H1 (cell line): ENCODE results near the gene RRAGC. TPM values are rescaled to one million over a fixed set of nuclear protein-coding genes. Genes with fewer than 3 reads are reported as not detected.

Source experiments
- CTCF ChIA-PET: fragments of 300-600 bp; sonication (Branson Sonifier 250); formaldehyde crosslinking; loops from one replicate; lab custom pipeline; 2021; ENCODE audit not compliant: partially characterized antibody; lab: Charles Lee
- POLR2A ChIA-PET: fragments of 300-600 bp; sonication (Branson Sonifier 250); formaldehyde crosslinking; loops from one replicate; lab custom pipeline; 2021; ENCODE audit warnings: inconsistent platforms; ENCODE audit not compliant: partially characterized antibody; lab: Charles Lee
- DNase-seq, 2 experiments: peaks; one replicate each; pipeline versions ENCODE4 v3.0.0 to v3.0.0-alpha.2; 2010 to 2022; ENCODE audit warnings: low spot score in 2 of 2, low read depth in 1 of 2, mixed read lengths in 1 of 2
- FAIRE-seq: peaks from 2 replicates; lab custom pipeline; 2011; peaks lifted over from hg19 to GRCh38; lab: Jason Lieb, UNC
- H2AFZ ChIP-seq: 2 replicates; pipeline ENCODE4 v1.8.1; 2012; ENCODE audit warnings: low read length, inconsistent platforms
- H2AK5ac ChIP-seq: 2 replicates; pipeline ENCODE4 v1.6.1; 2013; ENCODE audit warnings: low read depth, low read length
- H2BK120ac ChIP-seq: replicated peaks from 2 replicates; pipeline ENCODE3; 2013; ENCODE audit warnings: low read depth, low read length, inconsistent platforms
- H2BK12ac ChIP-seq: 2 replicates; pipeline ENCODE4 v1.6.1; 2013; ENCODE audit warnings: low read depth, low read length
- H2BK15ac ChIP-seq: 2 replicates; pipeline ENCODE4 v1.6.1; 2013; ENCODE audit warnings: low read length
- H2BK20ac ChIP-seq: 2 replicates; pipeline ENCODE4 v1.6.1; 2013; ENCODE audit warnings: low read length
- H2BK5ac ChIP-seq: 2 replicates; pipeline ENCODE4 v1.6.1; 2013; ENCODE audit warnings: low read depth, low read length
- H3K14ac ChIP-seq: 2 replicates; pipeline ENCODE4 v1.6.1; 2013; ENCODE audit warnings: inconsistent platforms; ENCODE audit not compliant: insufficient read length
- H3K18ac ChIP-seq: 2 replicates; pipeline ENCODE4 v1.6.1; 2013; ENCODE audit warnings: low read length; ENCODE audit errors: extremely low read depth
- H3K23ac ChIP-seq: 2 replicates; pipeline ENCODE4 v1.6.1; 2013; ENCODE audit warnings: inconsistent platforms; ENCODE audit not compliant: insufficient read length
- H3K23me2 ChIP-seq: 2 replicates; pipeline ENCODE4 v1.6.1; 2013; ENCODE audit warnings: low read depth, low read length
- H3K27ac ChIP-seq: 2 replicates; pipeline ENCODE4 v1.6.1; 2011; ENCODE audit warnings: low read depth, low read length, inconsistent platforms
- H3K27me3 ChIP-seq, 4 experiments: replicated peaks in 1 of 4; 1 replicate in 1 of 4; 2 replicates in 3 of 4; pipeline versions ENCODE4 v1.6.1 to v1.8.1; 2011 to 2013; ENCODE audit warnings: low read length in 3 of 4, mild to moderate bottlenecking in 3 of 4, inconsistent platforms in 2 of 4, mixed read lengths in 2 of 4, moderate library complexity in 1 of 4; ENCODE audit not compliant: control insufficient read depth in 3 of 4, insufficient read depth in 3 of 4; ENCODE audit errors: extremely low read depth in 1 of 4
- H3K36me3 ChIP-seq, 4 experiments: 2 replicates each; pipeline versions ENCODE4 v1.6.1 to v1.8.1; 2011 to 2013; ENCODE audit warnings: mild to moderate bottlenecking in 4 of 4, low read length in 3 of 4, moderate library complexity in 2 of 4, control low read depth in 1 of 4, inconsistent platforms in 1 of 4; ENCODE audit not compliant: insufficient read depth in 4 of 4, control insufficient read depth in 2 of 4
- H3K4ac ChIP-seq: replicated peaks from 2 replicates; pipeline ENCODE3; 2013; ENCODE audit warnings: low read length, low read depth, mixed read lengths, inconsistent platforms; ENCODE audit not compliant: insufficient read length
- H3K4me1 ChIP-seq, 4 experiments: replicated peaks in 1 of 4; 1 replicate in 1 of 4; 2 replicates in 3 of 4; pipeline versions ENCODE4 v1.6.1 to v1.8.1; 2011 to 2013; ENCODE audit warnings: low read length in 3 of 4, inconsistent platforms in 2 of 4, mixed read lengths in 1 of 4; ENCODE audit not compliant: insufficient read depth in 4 of 4, control insufficient read depth in 3 of 4
- H3K4me2 ChIP-seq, 2 experiments: 2 replicates each; pipeline versions ENCODE4 v1.6.1 to v1.8.1; 2011 to 2013; ENCODE audit warnings: low read depth in 2 of 2, low read length in 2 of 2, control low read depth in 1 of 2, inconsistent platforms in 1 of 2, mild to moderate bottlenecking in 1 of 2; ENCODE audit not compliant: insufficient read depth in 1 of 2
- H3K4me3 ChIP-seq, 4 experiments: fragments of 200-600, 300-600 bp in 1 of 4; sonication (generic), shearing (Covaris generic), sonication (Bioruptor Twin) in 1 of 4; 2 replicates each; pipeline versions ENCODE4 v1.5.1 to v1.8.1; 2011 to 2016; ENCODE audit warnings: low read length in 4 of 4, low read depth in 3 of 4, control low read depth in 2 of 4, inconsistent platforms in 2 of 4, mild to moderate bottlenecking in 2 of 4, mixed read lengths in 1 of 4, moderate library complexity in 1 of 4; ENCODE audit not compliant: insufficient read depth in 2 of 4; ENCODE audit errors: extremely low read depth in 1 of 4
- H3K56ac ChIP-seq: replicated peaks from 2 replicates; pipeline ENCODE3; 2013; ENCODE audit warnings: low read depth, mild to moderate bottlenecking, mixed read lengths, low read length, inconsistent platforms; ENCODE audit not compliant: insufficient read length
- H3K79me1 ChIP-seq: 2 replicates; pipeline ENCODE4 v1.6.1; 2013; ENCODE audit warnings: low read depth, low read length, control low read depth
- H3K79me2 ChIP-seq, 2 experiments: 2 replicates each; pipeline versions ENCODE4 v1.6.1 to v1.8.1; 2012 to 2013; ENCODE audit warnings: low read length in 2 of 2, mild to moderate bottlenecking in 2 of 2, inconsistent platforms in 1 of 2; ENCODE audit not compliant: insufficient read depth in 2 of 2, control insufficient read depth in 1 of 2
- H3K9ac ChIP-seq, 4 experiments: replicated peaks in 1 of 4; 1 replicate in 1 of 4; 2 replicates in 3 of 4; pipeline versions ENCODE4 v1.6.1 to v1.8.1; 2011 to 2013; ENCODE audit warnings: low read depth in 3 of 4, low read length in 3 of 4, control low read depth in 2 of 4, mild to moderate bottlenecking in 2 of 4, moderate library complexity in 2 of 4, inconsistent platforms in 1 of 4; ENCODE audit errors: extremely low read depth in 1 of 4
- H3K9me3 ChIP-seq, 2 experiments: 2 replicates each; pipeline versions ENCODE4 v1.6.1 to v1.8.1; 2012 to 2013; ENCODE audit warnings: mild to moderate bottlenecking in 2 of 2, moderate library complexity in 2 of 2, control low read depth in 1 of 2, inconsistent platforms in 1 of 2, low read depth in 1 of 2, low read length in 1 of 2, mixed read lengths in 1 of 2; ENCODE audit not compliant: insufficient read depth in 2 of 2
- H4K20me1 ChIP-seq, 2 experiments: replicated peaks in 1 of 2; 2 replicates each; pipeline versions ENCODE3 to v1.8.1; 2011 to 2013; ENCODE audit warnings: inconsistent platforms in 2 of 2, low read length in 2 of 2, mild to moderate bottlenecking in 1 of 2; ENCODE audit not compliant: insufficient read depth in 2 of 2, control insufficient read depth in 1 of 2
- H4K5ac ChIP-seq: 2 replicates; pipeline ENCODE4 v1.6.1; 2013; ENCODE audit warnings: low read length, low read depth, mixed read lengths, inconsistent platforms; ENCODE audit not compliant: insufficient read length
- H4K8ac ChIP-seq: 2 replicates; pipeline ENCODE4 v1.8.0; 2013; ENCODE audit warnings: mild to moderate bottlenecking, moderate library complexity, low read length, inconsistent platforms; ENCODE audit not compliant: insufficient read depth; ENCODE audit errors: extremely low read depth
- H4K91ac ChIP-seq: replicated peaks from 2 replicates; pipeline ENCODE3; 2013; ENCODE audit warnings: low read length, mixed read lengths, inconsistent platforms; ENCODE audit not compliant: insufficient read length
- ATF3 ChIP-seq: IDR thresholded peaks from 2 replicates; pipeline ENCODE4 v1.6.1; 2011; ENCODE audit warnings: low read depth, mild to moderate bottlenecking, low read length; ENCODE audit not compliant: insufficient read depth
- BACH1 ChIP-seq: IDR thresholded peaks from 2 replicates; pipeline ENCODE4 v1.6.1; 2012; ENCODE audit warnings: low read length, improper control_type of control experiment
- BCL11A ChIP-seq, 2 experiments: IDR thresholded peaks; one replicate each; pipeline ENCODE4 v1.6.1; 2011; ENCODE audit warnings: low read depth in 2 of 2, low read length in 2 of 2, mild to moderate bottlenecking in 2 of 2
- BRCA1 ChIP-seq: IDR thresholded peaks from 2 replicates; pipeline ENCODE4 v1.6.1; 2012; ENCODE audit warnings: low read depth, low read length, improper control_type of control experiment
- EP300 ChIP-seq, 2 experiments: IDR thresholded peaks; 1 replicate in 1 of 2; 2 replicates in 1 of 2; pipeline ENCODE4 v1.6.1; 2011 to 2012; ENCODE audit warnings: low read depth in 2 of 2, low read length in 2 of 2, mild to moderate bottlenecking in 2 of 2, borderline replicate concordance in 1 of 2, inconsistent platforms in 1 of 2, moderate library complexity in 1 of 2
- JUND ChIP-seq: IDR thresholded peaks from 2 replicates; pipeline ENCODE4 v1.6.1; 2011; ENCODE audit warnings: mild to moderate bottlenecking, improper control_type of control experiment, low read length
- POU5F1 ChIP-seq: IDR thresholded peaks from 2 replicates; pipeline ENCODE4 v1.6.1; 2011; ENCODE audit warnings: low read depth, mild to moderate bottlenecking, low read length, moderate library complexity
- RAD21 ChIP-seq, 2 experiments: IDR thresholded peaks in 1 of 2; conservative IDR thresholded peaks in 1 of 2; 2 replicates each; pipeline ENCODE4 v1.6.1; 2011; ENCODE audit warnings: low read depth in 2 of 2, low read length in 2 of 2, improper control_type of control experiment in 1 of 2, inconsistent platforms in 1 of 2, mild to moderate bottlenecking in 1 of 2, moderate library complexity in 1 of 2
- SIN3A ChIP-seq, 2 experiments: IDR thresholded peaks in 1 of 2; conservative IDR thresholded peaks in 1 of 2; 2 replicates each; pipeline ENCODE4 v1.6.1; 2011 to 2012; ENCODE audit warnings: low read length in 2 of 2, improper control_type of control experiment in 1 of 2, low read depth in 1 of 2, mild to moderate bottlenecking in 1 of 2
- SIX5 ChIP-seq: IDR thresholded peaks from 2 replicates; pipeline ENCODE4 v1.6.1; 2011; ENCODE audit warnings: mild to moderate bottlenecking, low read depth, low read length
- SP1 ChIP-seq: IDR thresholded peaks from 2 replicates; pipeline ENCODE4 v1.6.1; 2011; ENCODE audit warnings: low read depth, low read length
- ZNF274 ChIP-seq: IDR thresholded peaks from 2 replicates; pipeline ENCODE4 v1.7.0; 2012; ENCODE audit warnings: low read length, borderline replicate concordance; ENCODE audit errors: extremely low read depth
- WGBS, 2 experiments: shearing (Covaris generic) in 1 of 2; methylation state at CpG; one replicate each; pipeline versions ENCODE4 v1.1.6 to v1.1.7; 2013 to 2015; ENCODE audit warnings: low lambda C conversion rate in 2 of 2, mixed read lengths in 2 of 2, inconsistent platforms in 1 of 2, low coverage in 1 of 2, missing lambda C conversion rate in 1 of 2; ENCODE audit not compliant: insufficient replicate concordance in 2 of 2, insufficient coverage in 1 of 2, insufficient read length in 1 of 2; ENCODE audit errors: extremely low coverage in 1 of 2, missing lambda C conversion rate in 1 of 2; 5-methylcytosine and 5-hydroxymethylcytosine counted together
- polyA plus RNA-seq, 7 experiments: library from polyadenylated mRNA; depleted of rRNA in 3 of 7; stranded (reverse) in 5 of 7; unstranded in 2 of 7; fragments of >200 nt in 5 of 7; fragments of 200-250 nt in 2 of 7; gene quantifications; 1 replicate in 5 of 7; 2 replicates in 1 of 7; 4 replicates in 1 of 7; pipeline versions ENCODE4 v1.2.1 to v1.2.3, GENCODE V29; 2011 to 2013; ENCODE audit warnings: missing spikeins in 2 of 7, mixed read lengths in 2 of 7
- total RNA-seq: library from RNA; stranded (reverse); fragmentation: NEBNext Ultra II Directional; extraction: Animal tissue kit (Norgen Biotek cat#: 25700); gene quantifications from 2 replicates; pipeline ENCODE4 v1.2.1, GENCODE V29; 2021

Gene RRAGC
- total and polyA plus RNA-seq, 2 of the 8 experiments (the other 6 are each of a cell fraction or from before 2014, with no cell fraction given), result 12.0 to 16.5 TPM

GRCh38 chr1:38789498-38790169 lies 69.9 kb downstream of the RRAGC start:
- H2AK5ac ChIP-seq, result no peak overlapping the region
- no peak overlapping the region for H3K14ac ChIP-seq
- no peak overlapping the region for H2BK5ac ChIP-seq
- WGBS, 2 experiments, result 84% methylated on average over 5 of the region's 5 CpGs; no CpG with 5 or more reads in 1 of the 2 experiments
- peaks cover 0 to 4% of the 10 kb centered on the region in 2 experiments; a peak in 2 of 4 replicates for H3K9me3 ChIP-seq
- no peaks in the 10 kb centered on the region; a peak in 1 of 7 replicates for H3K27me3 ChIP-seq
- H4K91ac ChIP-seq, result no peak overlapping the region
- H3K4me2 ChIP-seq, result no peak overlapping the region
- no peak overlapping the region for H4K8ac ChIP-seq
- no peak overlapping the region for H3K23ac ChIP-seq
- H3K79me2 ChIP-seq, result no peaks in the 10 kb centered on the region
- ChIA-PET POLR2A (interaction anchor here (0.6 to 1.7 kb wide), 2 partner anchors 8 to 32 kb away, joined by 3 to 4 read pairs; no protein-coding TSS in a partner anchor), CTCF (interaction anchor here (0.9 to 1.1 kb wide), 2 partner anchors 10 to 23 kb away, joined by 3 read pairs; no protein-coding TSS in a partner anchor)
- no peak overlapping the region for H3K4me3 ChIP-seq
- no peak overlapping the region for H2BK20ac ChIP-seq
- H3K4me1 ChIP-seq, result peaks cover 0 to 12% (median 3%) of the 10 kb centered on the region in 4 experiments; a peak in 4 of 7 replicates
- no peak for FAIRE-seq
- H4K20me1 ChIP-seq, result no peaks in the 10 kb centered on the region
- H2BK15ac ChIP-seq, result peak overlapping the region; percentile 93; the same call in 1 of the 2 replicates
- peak in 1 of 2 experiments; percentile 33 for DNase-seq
- peak overlapping the region; percentile 19 for H3K4ac ChIP-seq
- H3K27ac ChIP-seq, result no peak overlapping the region
- H3K36me3 ChIP-seq, result no peaks in the 10 kb centered on the region
- no peak overlapping the region; a peak in 1 of 7 replicates for H3K9ac ChIP-seq
- no peak overlapping the region for H4K5ac ChIP-seq
- H2BK12ac ChIP-seq, result no peak overlapping the region
- H2BK120ac ChIP-seq, result no peak overlapping the region
- H3K18ac ChIP-seq, result no peak overlapping the region
- H2AFZ ChIP-seq, result no peak overlapping the region
- no peaks in the 10 kb centered on the region for H3K79me1 ChIP-seq
- H3K56ac ChIP-seq, result no peak overlapping the region
- no peaks in the 10 kb centered on the region for H3K23me2 ChIP-seq
- TF ChIP-seq POU5F1 (no peak), SIN3A (conservative IDR thresholded peaks at IDR 0.05 in 1 of 2, IDR thresholded peaks at IDR 0.05 in 1 of 2; ENCODE audit: low read depth in 1 of 2, low read length in 2 of 2) (no peak), BACH1 (no peak), BCL11A (IDR thresholded peaks at IDR 0.05; ENCODE audit: low read depth in 2 of 2, low read length in 2 of 2) (no peak), SIX5 (no peak), ATF3 (no peak), RAD21 (IDR thresholded peaks at IDR 0.05 in 1 of 2, conservative IDR thresholded peaks at IDR 0.05 in 1 of 2; ENCODE audit: low read depth in 2 of 2, low read length in 2 of 2) (no peak), EP300 (IDR thresholded peaks at IDR 0.05; ENCODE audit: borderline replicate concordance in 1 of 2, low read depth in 2 of 2, low read length in 2 of 2) (no peak), SP1 (no peak), ZNF274 (no peak), BRCA1 (no peak), JUND (no peak)
